Activated CD8-positive, alpha-beta memory T cell treated with anti-CD3 and anti-CD28 coated beads, Interleukin-2, amount 50 U/mL, for 48 hours (primary cell): ENCODE measurements around the gene CACNG1.

Experiments
- DNase-seq: peaks from one replicate; pipeline ENCODE4 v3.0.0-alpha.2; 2020

Gene CACNG1

GRCh38 chr17:67052720-67053437 lies 8.5 kb downstream of the CACNG1 start:
- peak; percentile 15 for DNase-seq

DNA sequence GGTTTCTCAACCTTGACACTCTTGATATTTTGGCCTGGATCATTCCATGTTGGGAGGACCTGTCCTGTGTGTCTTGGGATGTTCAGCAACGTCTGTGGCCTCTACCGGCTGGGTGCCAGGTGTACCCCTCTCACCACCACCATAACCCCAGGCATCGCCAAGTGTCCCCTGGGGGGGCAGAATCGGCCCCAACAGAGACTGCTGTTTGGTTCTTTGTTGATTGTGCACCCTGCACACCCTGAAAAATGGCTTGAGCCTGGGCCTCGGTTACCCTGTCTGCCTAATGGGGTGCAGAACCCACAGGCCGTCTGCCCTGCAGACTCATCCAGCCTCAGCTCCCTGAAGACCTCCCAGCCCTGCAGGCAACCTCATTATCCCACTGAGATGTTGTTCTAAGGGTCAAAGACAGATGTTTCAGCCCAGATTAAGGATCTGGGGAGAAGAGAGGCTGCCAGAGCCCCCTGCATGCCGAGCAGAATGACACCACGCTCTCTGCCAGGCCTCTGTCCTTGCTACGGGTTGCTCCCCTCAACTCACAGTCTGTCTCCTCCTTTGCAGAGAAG lies 9.2 kb downstream of the CACNG1 start:
- DNase-seq, result peak; percentile 35

GRCh38 chr17:67054011-67054591 lies 9.7 kb downstream of the CACNG1 start:
- peak; percentile 26 for DNase-seq

- DNase-seq, result peak; percentile 6
Measured at GRCh38 chr17:67054608-67055007, 10.3 kb downstream of the CACNG1 start.

DNA sequence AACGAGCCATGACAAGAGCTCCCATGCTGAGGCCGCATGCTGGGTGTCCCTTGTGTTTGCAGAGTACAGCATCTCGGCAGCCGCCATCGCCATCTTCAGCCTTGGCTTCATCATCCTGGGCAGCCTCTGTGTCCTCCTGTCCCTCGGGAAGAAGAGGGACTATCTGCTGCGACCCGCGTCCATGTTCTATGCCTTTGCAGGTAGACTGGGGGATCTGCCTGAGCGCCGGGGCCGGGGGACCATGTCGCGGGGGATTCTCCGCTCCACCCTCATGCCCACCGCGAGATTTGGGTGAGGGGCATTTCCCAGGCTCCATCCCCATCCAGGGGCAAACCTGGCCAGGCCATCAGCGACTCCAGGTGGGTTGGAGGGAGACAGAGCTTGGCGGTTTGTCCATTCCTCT lies 10.7 kb downstream of the CACNG1 start:
- peak; percentile 39 for DNase-seq

- peak; percentile 41 for DNase-seq
Measured at GRCh38 chr17:67055811-67056745, 11.7 kb downstream of the CACNG1 start.

GRCh38 chr17:67056746-67057490 lies 12.6 kb downstream of the CACNG1 start:
- peak; percentile 20 for DNase-seq

GRCh38 chr17:67058036-67058435 lies 13.7 kb downstream of the CACNG1 start:
- no peak for DNase-seq

DNA sequence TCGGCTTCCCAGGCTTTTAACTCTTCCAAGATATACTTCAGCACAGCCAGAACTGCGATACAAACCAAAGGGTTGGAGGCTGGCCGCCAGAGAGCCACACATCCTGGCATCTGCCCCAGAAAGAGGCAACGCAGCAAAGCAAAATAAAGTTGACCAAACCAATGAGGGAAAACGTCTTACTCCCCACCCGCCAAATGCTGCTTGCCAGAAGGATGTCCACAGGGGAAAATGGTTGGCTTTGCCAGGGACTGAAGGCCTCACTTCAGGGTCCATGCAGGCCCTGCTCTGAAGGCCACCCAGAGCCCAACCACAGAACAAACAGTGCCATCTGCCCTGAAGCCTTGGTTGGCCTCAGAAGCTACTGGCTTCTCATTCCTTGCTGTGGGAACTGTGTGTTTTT lies 15.0 kb downstream of the CACNG1 start:
- no peak for DNase-seq

GRCh38 chr17:67063141-67063540 lies 18.8 kb downstream of the CACNG1 start:
- no peak for DNase-seq

DNA sequence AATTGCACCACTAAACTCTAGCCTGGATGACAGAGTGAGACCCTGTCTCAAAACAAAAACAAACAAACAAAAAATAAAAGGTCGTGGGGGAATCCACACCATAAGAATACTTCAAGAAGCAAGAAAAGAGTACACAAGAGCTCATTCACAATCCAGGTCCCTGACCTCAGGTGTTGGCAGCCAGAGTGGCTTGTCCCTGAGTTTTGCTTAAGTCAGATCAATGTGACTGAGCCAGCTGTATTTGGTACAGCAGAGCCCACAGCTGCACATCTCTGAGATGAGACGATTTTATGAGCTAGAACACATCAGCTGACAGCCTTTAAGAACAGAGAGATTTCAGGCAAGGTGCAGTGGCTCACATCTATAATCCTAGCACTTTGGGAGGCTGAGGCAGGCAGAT lies 22.4 kb downstream of the CACNG1 start:
- DNase-seq, result no peak

- DNase-seq, result no peak
Measured at GRCh38 chr17:67067571-67068482, 23.5 kb downstream of the CACNG1 start.

GRCh38 chr17:67068999-67069398 lies 24.6 kb downstream of the CACNG1 start:
- DNase-seq, result no peak

DNA sequence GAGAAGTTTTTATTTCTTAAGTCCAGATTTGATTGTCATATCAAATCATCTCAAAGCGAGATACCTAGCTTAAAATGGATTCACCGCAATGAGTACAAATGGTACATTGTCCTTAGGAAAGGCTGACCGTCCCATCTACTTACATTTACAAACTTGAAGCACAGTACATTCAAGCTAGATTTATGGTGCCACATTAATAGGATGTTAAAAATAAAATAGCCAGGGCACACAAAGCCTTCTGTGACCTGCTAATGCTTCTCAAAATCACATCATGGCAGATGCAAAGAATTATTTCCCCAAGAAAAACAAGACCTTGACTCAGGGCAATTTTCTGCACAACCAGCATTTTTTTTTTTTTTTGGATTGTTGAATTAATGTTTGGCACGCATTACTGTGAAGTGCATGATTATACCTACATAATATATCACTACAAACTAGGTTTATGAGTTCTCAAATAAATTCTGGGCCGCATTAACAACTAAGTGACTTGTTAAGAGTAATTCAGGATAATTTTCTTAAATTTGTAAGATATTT lies 25.3 kb downstream of the CACNG1 start:
- no peak for DNase-seq

DNA sequence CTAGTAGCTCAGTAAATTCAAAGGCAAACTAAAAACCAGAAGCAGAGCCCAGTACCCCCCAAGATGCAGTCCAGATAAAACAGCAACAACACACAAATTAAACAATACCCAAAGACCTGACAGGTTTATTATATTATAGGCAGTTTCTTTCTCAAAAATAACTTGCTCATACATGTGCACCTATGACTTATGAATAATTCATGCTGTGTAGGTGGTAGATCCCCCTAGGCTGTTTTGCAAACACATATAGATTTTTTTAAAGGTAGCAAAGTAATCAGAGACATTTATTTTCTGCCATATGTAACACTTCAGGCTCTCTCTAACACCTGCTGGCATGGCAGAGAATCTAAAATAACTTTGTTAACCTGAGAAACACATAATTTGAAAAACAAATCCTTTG lies 27.2 kb downstream of the CACNG1 start:
- no peak for DNase-seq

GRCh38 chr17:67072885-67073284 lies 28.5 kb downstream of the CACNG1 start:
- DNase-seq, result no peak

GRCh38 chr17:67074781-67075180 lies 30.4 kb downstream of the CACNG1 start:
- no peak for DNase-seq

GRCh38 chr17:67076290-67076689 lies 31.9 kb downstream of the CACNG1 start:
- no peak for DNase-seq

- DNase-seq, result no peak
Measured at GRCh38 chr17:67078292-67078691, 33.9 kb downstream of the CACNG1 start.

GRCh38 chr17:67079491-67079890 lies 35.1 kb downstream of the CACNG1 start:
- no peak for DNase-seq

DNA sequence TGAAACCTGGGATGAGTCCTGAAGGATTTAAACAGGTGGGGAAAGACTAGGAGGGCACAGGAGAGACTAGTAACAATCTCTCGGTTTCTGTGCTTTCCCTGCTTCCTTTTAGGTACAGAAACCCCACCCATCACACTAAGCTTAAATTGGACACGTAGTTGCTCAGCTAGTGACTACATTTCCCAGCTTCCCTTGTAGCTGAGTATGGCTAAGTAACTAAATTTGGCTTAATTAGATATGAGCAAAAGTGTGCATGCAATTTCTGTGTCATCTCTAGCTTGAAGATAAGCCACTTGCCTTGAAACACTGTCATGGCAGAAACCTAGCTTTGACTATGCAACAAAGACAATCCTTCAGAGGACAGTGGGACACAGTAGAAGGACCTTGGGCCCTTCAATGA lies 36.5 kb downstream of the CACNG1 start:
- no peak for DNase-seq
